Neural progenitor cell (in vitro differentiated cells): ENCODE measurements around the gene EXD2. TPM values are rescaled to one million over a fixed set of nuclear protein-coding genes. Genes with fewer than 3 reads are reported as not detected.

Source experiments
- DNase-seq: peaks from one replicate; pipeline ENCODE4 v3.0.0-alpha.2; 2016; ENCODE audit warnings: low spot score
- H2AFZ ChIP-seq: fragments of 200-600 bp; sonication (generic); replicated peaks from 2 replicates; pipeline ENCODE4 v1.6.1; 2016; ENCODE audit warnings: antibody characterized with exemption
- H3F3A ChIP-seq: fragments of 200-600 bp; sonication (generic); 2 replicates; pipeline ENCODE4 v1.6.1; 2016; ENCODE audit warnings: antibody characterized with exemption, low read depth
- H3K27ac ChIP-seq: fragments of 200-600 bp; sonication (generic); 2 replicates; pipeline ENCODE4 v1.5.1; 2016; ENCODE audit warnings: mild to moderate bottlenecking
- H3K27me3 ChIP-seq: fragments of 200-600 bp; sonication (generic); 2 replicates; pipeline ENCODE4 v1.6.1; 2016; ENCODE audit warnings: mild to moderate bottlenecking, moderate library complexity
- H3K36me3 ChIP-seq: fragments of 200-600 bp; sonication (generic); 2 replicates; pipeline ENCODE4 v1.5.1; 2016
- H3K4me1 ChIP-seq: fragments of 200-600 bp; sonication (generic); 2 replicates; pipeline ENCODE4 v1.6.1; 2016; ENCODE audit warnings: mixed run types
- H3K4me2 ChIP-seq: fragments of 200-600 bp; sonication (generic); 2 replicates; pipeline ENCODE4 v1.6.1; 2016
- H3K4me3 ChIP-seq: fragments of 200-600 bp; sonication (generic); 2 replicates; pipeline ENCODE4 v1.5.1; 2016
- H3K79me2 ChIP-seq: fragments of 200-600 bp; sonication (generic); 2 replicates; pipeline ENCODE4 v1.6.1; 2016; ENCODE audit warnings: low read depth
- H3K9ac ChIP-seq: fragments of 200-600 bp; sonication (generic); 2 replicates; pipeline ENCODE4 v1.6.1; 2016
- H3K9me3 ChIP-seq: fragments of 200-600 bp; sonication (generic); 2 replicates; pipeline ENCODE4 v1.5.1; 2016; ENCODE audit warnings: low read depth
- H4K20me1 ChIP-seq: fragments of 200-600 bp; sonication (generic); 2 replicates; pipeline ENCODE4 v1.6.1; 2016; ENCODE audit warnings: low read depth
- H3K27ac Mint-ChIP-seq: 3 replicates; pipeline ENCODE4 v1.8.0; 2021; ENCODE audit warnings: mixed read lengths
- H3K27me3 Mint-ChIP-seq: 2 replicates; pipeline ENCODE4 v1.8.0; 2022; ENCODE audit warnings: low read depth, mild to moderate bottlenecking, inconsistent platforms, moderate library complexity, mixed read lengths; ENCODE audit not compliant: insufficient read depth
- H3K36me3 Mint-ChIP-seq: 3 replicates; pipeline ENCODE4 v1.8.0; 2021; ENCODE audit warnings: mixed read lengths
- H3K4me1 Mint-ChIP-seq: 3 replicates; pipeline ENCODE4 v1.8.0; 2021; ENCODE audit warnings: mixed read lengths
- H3K4me3 Mint-ChIP-seq: 3 replicates; pipeline ENCODE4 v1.8.0; 2021; ENCODE audit warnings: mild to moderate bottlenecking, moderate library complexity, mixed read lengths
- H3K9me3 Mint-ChIP-seq: 3 replicates; pipeline ENCODE4 v1.8.0; 2020; ENCODE audit warnings: mixed read lengths
- CTCF ChIP-seq: fragments of 200-600 bp; sonication (generic); IDR thresholded peaks from 2 replicates; pipeline ENCODE4 v1.5.1; 2017; ENCODE audit warnings: antibody characterized with exemption, mild to moderate bottlenecking
- EZH2 ChIP-seq: fragments of 200-600 bp; sonication (generic); IDR thresholded peaks from 2 replicates; pipeline ENCODE4 v1.6.1; 2017; ENCODE audit warnings: antibody characterized with exemption, mild to moderate bottlenecking, moderate library complexity
- EZH2phosphoT487 ChIP-seq: fragments of 200-600 bp; sonication (generic); IDR thresholded peaks from 2 replicates; pipeline ENCODE4 v1.6.1; 2017; ENCODE audit warnings: antibody characterized with exemption
- total RNA-seq: library from RNA; depleted of rRNA; stranded (reverse); fragments of >200 nt; gene quantifications from 2 replicates; pipeline ENCODE4 v1.2.3, GENCODE V29; 2015; ENCODE audit warnings: low replicate concordance

EXD2 gene
- total RNA-seq, 1 donor from 2014 or later = 23.2 TPM

DNA sequence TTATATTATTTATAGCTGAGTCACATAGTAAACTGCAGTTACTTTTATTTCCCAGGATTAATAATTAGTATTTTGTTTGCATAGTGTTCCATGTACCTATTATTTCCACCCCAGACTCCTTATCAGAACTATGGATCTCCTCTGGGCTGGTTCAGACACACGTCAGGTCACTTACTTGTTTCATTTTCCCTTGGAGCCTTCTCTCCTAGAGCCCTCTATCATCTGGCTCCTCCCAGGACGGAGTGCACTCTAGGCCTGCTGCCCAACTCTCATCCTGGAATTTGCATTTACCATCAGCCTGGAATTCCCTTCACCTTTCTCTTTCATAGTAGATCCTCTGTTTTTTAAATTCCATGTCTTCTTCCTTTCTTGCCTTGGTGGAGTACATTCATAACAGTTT is 40.2 kb downstream of the EXD2 start:
- no peaks in the 10 kb centered on the region for H3K9me3 Mint-ChIP-seq
- H3K4me1 Mint-ChIP-seq = peaks cover 2% of the 10 kb centered on the region
- H3K4me1 ChIP-seq = no peaks in the 10 kb centered on the region
- TF ChIP-seq CTCF = no peak
- no peak for TF ChIP-seq EZH2phosphoT487
- TF ChIP-seq EZH2 = no peak
- no peaks in the 10 kb centered on the region for H3K36me3 ChIP-seq
- H3K9me3 ChIP-seq = no peaks in the 10 kb centered on the region
- no peak for DNase-seq
- no peaks in the 10 kb centered on the region for H3K27me3 ChIP-seq
- H3K4me3 ChIP-seq = no peak overlapping the region
- peaks cover 14% of the 10 kb centered on the region for H3K36me3 Mint-ChIP-seq
- H3K27ac ChIP-seq = no peak overlapping the region
- no peaks in the 10 kb centered on the region for H4K20me1 ChIP-seq
- no peak overlapping the region for H3K4me3 Mint-ChIP-seq
- no peak overlapping the region for H3K27ac Mint-ChIP-seq
- H3F3A ChIP-seq = no peaks in the 10 kb centered on the region
- H2AFZ ChIP-seq = no peak overlapping the region
- H3K9ac ChIP-seq = no peak overlapping the region
- no peaks in the 10 kb centered on the region for H3K79me2 ChIP-seq
- no peaks in the 10 kb centered on the region for H3K27me3 Mint-ChIP-seq
- no peak overlapping the region for H3K4me2 ChIP-seq

DNA sequence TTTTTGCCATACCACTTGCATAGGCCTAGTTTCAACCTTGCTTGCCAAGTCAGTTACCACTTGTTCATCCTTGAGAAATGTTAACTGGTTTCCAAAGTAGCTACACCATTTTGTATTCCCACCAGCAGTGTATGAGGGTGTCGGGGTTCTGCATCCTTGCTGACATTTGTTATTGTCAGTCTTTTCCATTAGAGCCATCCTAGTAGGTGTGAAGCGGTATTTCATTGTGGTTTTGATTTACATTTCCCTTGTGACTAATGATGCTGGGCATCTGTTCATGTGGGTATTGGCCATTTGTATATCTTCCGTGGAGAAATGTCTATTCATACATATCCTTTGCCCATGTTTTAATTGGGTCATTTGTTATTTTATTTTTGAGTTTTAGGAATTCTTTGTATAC is 41.1 kb downstream of the EXD2 start:
- H3K4me3 Mint-ChIP-seq = no peak overlapping the region
- H3K27ac Mint-ChIP-seq = no peak overlapping the region
- no peak for DNase-seq
- Histone ChIP-seq H4K20me1 (no peaks in the 10 kb centered on the region), H3K9ac (no peak overlapping the region), H3K36me3 (no peaks in the 10 kb centered on the region), H3K4me3 (no peak overlapping the region), H3K27me3 (no peaks in the 10 kb centered on the region), H3K27ac (no peak overlapping the region), H3F3A (no peaks in the 10 kb centered on the region), H3K79me2 (no peaks in the 10 kb centered on the region), H3K9me3 (no peaks in the 10 kb centered on the region), H3K4me2 (no peak overlapping the region), H2AFZ (no peak overlapping the region), H3K4me1 (no peaks in the 10 kb centered on the region)
- no peaks in the 10 kb centered on the region for H3K27me3 Mint-ChIP-seq
- H3K9me3 Mint-ChIP-seq = no peaks in the 10 kb centered on the region
- peaks cover 16% of the 10 kb centered on the region for H3K36me3 Mint-ChIP-seq
- no peaks in the 10 kb centered on the region for H3K4me1 Mint-ChIP-seq
- TF ChIP-seq EZH2 (no peak), EZH2phosphoT487 (no peak), CTCF (no peak)

GRCh38 chr14:69234106-69234505 is 42.8 kb downstream of the EXD2 start:
- H3K4me3 Mint-ChIP-seq = no peak overlapping the region

More at GRCh38 chr14:69234106-69234505, 42.8 kb downstream of the EXD2 start:
- no peak overlapping the region for H3K27ac ChIP-seq
- H3F3A ChIP-seq = no peaks in the 10 kb centered on the region
- Mint-ChIP-seq H3K36me3 (peaks cover 19% of the 10 kb centered on the region), H3K9me3 (no peaks in the 10 kb centered on the region), H3K4me1 (no peaks in the 10 kb centered on the region), H3K27ac (no peak overlapping the region), H3K27me3 (no peaks in the 10 kb centered on the region)
- H3K4me2 ChIP-seq = no peak overlapping the region
- no peak overlapping the region for H3K4me3 ChIP-seq
- H3K36me3 ChIP-seq = no peaks in the 10 kb centered on the region
- TF ChIP-seq CTCF (no peak), EZH2phosphoT487 (no peak), EZH2 (no peak)
- no peak for DNase-seq
- H3K79me2 ChIP-seq = no peaks in the 10 kb centered on the region
- no peak overlapping the region for H3K9ac ChIP-seq
- no peaks in the 10 kb centered on the region for H3K9me3 ChIP-seq
- no peaks in the 10 kb centered on the region for H4K20me1 ChIP-seq
- no peaks in the 10 kb centered on the region for H3K4me1 ChIP-seq
- H3K27me3 ChIP-seq = no peaks in the 10 kb centered on the region
- H2AFZ ChIP-seq = no peak overlapping the region
